Measurements from ENCODE around the gene ADCY10. TPM values are rescaled to one million over a fixed set of nuclear protein-coding genes. Genes with fewer than 3 reads are reported as not detected.

Gene ADCY10
- total RNA-seq, 6 donors from 2014 or later: 0.11 to 0.49 (median 0.18) TPM; not detected in 2

- TF ChIP-seq CTCF (IDR thresholded peaks at IDR 0.05) (no peak), POLR2A (IDR thresholded peaks at IDR 0.05) (no peak), EP300 (IDR thresholded peaks at IDR 0.05) (no peak), POLR2AphosphoS5 (IDR thresholded peaks at IDR 0.05) (no peak)
- Histone ChIP-seq H3K9me3 (no peaks in the 10 kb centered on the region), H3K4me1 (peaks cover 25 to 34% (median 32%) of the 10 kb centered on the region in 4 donors), H3K36me3 (no peaks in the 10 kb centered on the region), H3K27ac (no peak overlapping the region), H3K4me3 (no peak overlapping the region), H3K27me3 (no peaks in the 10 kb centered on the region)
- WGBS, 2 donors: 90 to 91% methylated on average over 4 of the region's 4 CpGs
- ATAC-seq (ENCODE audit: low FRiP score in 2 of 2): no peak
- DNase-seq: no peak
Observed at GRCh38 chr1:167798952-167799351, 115.0 kb downstream of the ADCY10 start.

GRCh38 chr1:167797015-167797414 is 116.9 kb downstream of the ADCY10 start:
- ATAC-seq (ENCODE audit: low FRiP score in 2 of 2) (peak; percentile 95 to 98), DNase-seq (peak in 1 of 2 donors; percentile 92)
- Histone ChIP-seq H3K9me3 (no peaks in the 10 kb centered on the region), H3K4me1 (peaks cover 20 to 25% (median 23%) of the 10 kb centered on the region in 4 donors), H3K27me3 (no peaks in the 10 kb centered on the region), H3K36me3 (no peaks in the 10 kb centered on the region), H3K4me3 (no peak overlapping the region), H3K27ac (peak overlapping the region; percentile 73 to 82 (median 73))
- WGBS, 2 donors: 0% methylated on average over 2 of the region's 2 CpGs
- no peak for TF ChIP-seq POLR2A (IDR thresholded peaks at IDR 0.05)
- peak in 2 of 4 donors; percentile 37 to 85 for TF ChIP-seq EP300 (IDR thresholded peaks at IDR 0.05)
- TF ChIP-seq POLR2AphosphoS5 (IDR thresholded peaks at IDR 0.05): peak; percentile 77 to 90

DNA sequence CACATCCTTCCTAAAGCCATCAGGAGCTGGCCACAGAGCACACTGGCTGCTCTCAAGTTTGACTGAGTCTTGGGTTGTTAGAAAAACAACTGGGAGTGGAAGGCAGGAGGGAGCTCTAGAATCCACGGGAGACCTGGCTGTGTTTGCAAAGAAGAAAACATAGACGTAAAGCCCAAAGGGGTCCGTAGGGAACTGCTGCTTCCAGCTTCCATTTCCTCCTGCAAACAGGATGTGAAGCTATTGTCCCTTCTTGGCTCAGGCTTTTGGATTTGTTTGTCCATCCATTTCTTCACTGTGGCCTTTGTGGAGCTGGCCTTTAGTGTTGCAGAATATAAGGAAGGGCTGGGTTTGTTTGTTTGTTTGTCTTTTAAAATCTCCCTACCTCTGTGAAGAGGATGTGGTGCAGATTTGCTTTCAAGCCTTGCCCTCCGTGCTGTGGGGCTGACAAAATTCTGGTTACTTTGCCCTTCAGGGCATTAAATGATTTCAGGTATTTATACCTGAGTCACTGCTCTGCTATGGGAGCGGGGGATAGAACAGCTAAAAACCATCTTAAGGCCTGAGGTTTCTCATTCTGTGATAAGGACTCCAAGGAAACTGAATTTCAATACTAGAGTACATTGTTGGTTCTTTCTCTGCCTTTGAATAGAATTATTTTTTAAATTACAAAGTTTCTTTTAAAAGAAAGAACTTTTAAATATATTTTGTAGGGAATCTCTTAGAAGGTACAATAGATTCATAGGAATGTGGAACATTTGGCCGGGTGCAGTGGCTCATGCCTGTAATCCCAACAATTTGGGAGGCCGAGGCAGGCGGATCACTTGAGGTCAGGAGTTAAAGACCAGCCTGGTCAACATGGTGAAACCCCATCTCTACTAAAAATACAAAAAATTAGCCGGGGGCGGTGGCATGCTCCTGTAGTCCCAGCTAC is 117.9 kb downstream of the ADCY10 start:
- H3K36me3 ChIP-seq: no peaks in the 10 kb centered on the region
- no peaks in the 10 kb centered on the region for H3K9me3 ChIP-seq
- no peak for TF ChIP-seq CTCF (IDR thresholded peaks at IDR 0.05)
- TF ChIP-seq POLR2AphosphoS5 (IDR thresholded peaks at IDR 0.05): no peak
- no peak for TF ChIP-seq POLR2A (IDR thresholded peaks at IDR 0.05)
- no peak for TF ChIP-seq EP300 (IDR thresholded peaks at IDR 0.05)
- H3K4me1 ChIP-seq: peaks cover 20 to 25% (median 23%) of the 10 kb centered on the region in 4 donors
- WGBS, 2 donors: 74 to 76% methylated on average over 10 of the region's 10 CpGs
- H3K4me3 ChIP-seq: no peak overlapping the region
- no peak for ATAC-seq (ENCODE audit: low FRiP score in 2 of 2)
- H3K27ac ChIP-seq: peak overlapping the region; percentile 73 to 82 (median 73)
- H3K27me3 ChIP-seq: no peaks in the 10 kb centered on the region
- no peak for DNase-seq

- 100% methylated on average over 1 of the region's 1 CpG for WGBS, 2 donors
- no peaks in the 10 kb centered on the region for H3K9me3 ChIP-seq
- no peak for ATAC-seq (ENCODE audit: low FRiP score in 2 of 2)
Observed at GRCh38 chr1:167794043-167794442, 119.9 kb downstream of the ADCY10 start.

GRCh38 chr1:167792188-167792565 is 121.8 kb downstream of the ADCY10 start:
- Histone ChIP-seq H3K4me3 (no peak overlapping the region), H3K36me3 (peaks cover 0 to 26% (median 17%) of the 10 kb centered on the region in 4 donors), H3K27me3 (no peaks in the 10 kb centered on the region), H3K9me3 (no peaks in the 10 kb centered on the region), H3K27ac (no peak overlapping the region), H3K4me1 (peaks cover 13 to 19% (median 17%) of the 10 kb centered on the region in 4 donors)
- ATAC-seq (ENCODE audit: low FRiP score in 2 of 2) (peak in 1 of 2 donors; percentile 16), DNase-seq (no peak)
- 68 to 77% methylated on average over 4 of the region's 4 CpGs for WGBS, 2 donors
- TF ChIP-seq EP300 (IDR thresholded peaks at IDR 0.05): no peak

More at GRCh38 chr1:167794043-167794442, 119.9 kb downstream of the ADCY10 start:
- no peak overlapping the region for H3K27ac ChIP-seq
- peaks cover 20 to 25% (median 23%) of the 10 kb centered on the region in 4 donors for H3K4me1 ChIP-seq
- H3K36me3 ChIP-seq: peaks cover 0 to 14% (median 11%) of the 10 kb centered on the region in 4 donors
- DNase-seq: no peak
- no peak overlapping the region for H3K4me3 ChIP-seq
- H3K27me3 ChIP-seq: no peaks in the 10 kb centered on the region
- TF ChIP-seq EP300 (IDR thresholded peaks at IDR 0.05) (no peak), POLR2AphosphoS5 (IDR thresholded peaks at IDR 0.05) (no peak)
